K562 (cell line): ENCODE measurements around the gene DNAAF1. TPM values are rescaled to one million over a fixed set of nuclear protein-coding genes. Genes with fewer than 3 reads are reported as not detected.

Source experiments
- ATF2 ChIP-seq: sonication (generic); formaldehyde crosslinking; IDR thresholded peaks from 2 replicates; pipeline ENCODE4 v1.8.1; 2022; ENCODE audit warnings: missing genetic modification reagents
- CHAMP1 ChIP-seq: fragments of 450-650 bp; IDR thresholded peaks from 2 replicates; pipeline ENCODE4 v1.6.1; 2016; ENCODE audit warnings: mild to moderate bottlenecking
- ETS2 ChIP-seq: IDR thresholded peaks from 2 replicates; pipeline ENCODE4 v1.6.1; 2016; ENCODE audit warnings: borderline replicate concordance, missing genetic modification characterization, mild to moderate bottlenecking, moderate library complexity, missing compliant biosample characterization; ENCODE audit not compliant: poor library complexity, severe bottlenecking
- GTF2B ChIP-seq: IDR thresholded peaks from 2 replicates; pipeline ENCODE4 v1.6.1; 2011; ENCODE audit not compliant: insufficient read length; ENCODE audit errors: extremely low read depth
- HNRNPK ChIP-seq: fragments of 200-400 bp; formaldehyde crosslinking; IDR thresholded peaks from one replicate; pipeline ENCODE4 v1.6.1; 2018; ENCODE audit warnings: mild to moderate bottlenecking, low read depth, low read length; ENCODE audit not compliant: poor library complexity, severe bottlenecking
- KDM4B ChIP-seq, 2 experiments: fragments of 450-650 bp in 1 of 2; sonication (generic) in 1 of 2; IDR thresholded peaks; 2 replicates each; pipeline ENCODE4 v1.6.1; 2016 to 2017; ENCODE audit warnings: borderline replicate concordance in 2 of 2, antibody characterized with exemption in 1 of 2, low read depth in 1 of 2, mild to moderate bottlenecking in 1 of 2
- MECOM ChIP-seq: fragments of 250-450 bp; sonication (Bioruptor Pico); IDR thresholded peaks from 2 replicates; pipeline ENCODE4 v1.8.0; 2022; ENCODE audit warnings: inconsistent platforms
- POLR2G ChIP-seq: fragments of 200-400 bp; formaldehyde crosslinking; IDR thresholded peaks from 2 replicates; pipeline ENCODE4 v1.6.1; 2017; ENCODE audit warnings: low read depth, mild to moderate bottlenecking, antibody characterized with exemption, low read length, moderate library complexity
- RBM14 ChIP-seq: fragments of 200-400 bp; formaldehyde crosslinking; IDR thresholded peaks from 2 replicates; pipeline ENCODE4 v1.6.1; 2018; ENCODE audit warnings: low read depth, mild to moderate bottlenecking, low read length, moderate library complexity, borderline replicate concordance; ENCODE audit not compliant: insufficient read depth
- SIN3A ChIP-seq, 2 experiments: fragments of 150-350 bp in 1 of 2; IDR thresholded peaks; 2 replicates each; pipeline ENCODE4 v1.6.1; 2011 to 2016; ENCODE audit warnings: borderline replicate concordance in 2 of 2, low read depth in 2 of 2, low read length in 2 of 2, mild to moderate bottlenecking in 2 of 2, moderate library complexity in 2 of 2; ENCODE audit not compliant: control insufficient read depth in 1 of 2
- SNIP1 ChIP-seq: fragments of 450-650 bp; IDR thresholded peaks from 2 replicates; pipeline ENCODE4 v1.7.1; 2017; ENCODE audit warnings: low read depth, mild to moderate bottlenecking
- TCF15 ChIP-seq: fragments of 250-450 bp; sonication (Bioruptor Pico); IDR thresholded peaks from 2 replicates; pipeline ENCODE4 v1.8.0; 2022; ENCODE audit warnings: moderate library complexity, mild to moderate bottlenecking, inconsistent platforms
- UBTF ChIP-seq, 2 experiments: IDR thresholded peaks; 2 replicates each; pipeline ENCODE4 v1.6.1; 2012; ENCODE audit warnings: improper control_type of control experiment in 2 of 2, low read depth in 2 of 2, low read length in 2 of 2, borderline replicate concordance in 1 of 2
- ZBTB7A ChIP-seq: IDR thresholded peaks from 2 replicates; pipeline ENCODE4 v1.6.1; 2011; ENCODE audit warnings: low read depth, mild to moderate bottlenecking, low read length, moderate library complexity, borderline replicate concordance; ENCODE audit not compliant: control insufficient read depth
- ZNF347 ChIP-seq: fragments of 450-650 bp; formaldehyde crosslinking; IDR thresholded peaks from 2 replicates; pipeline ENCODE4 v1.4.0; 2020; ENCODE audit warnings: low read depth, mild to moderate bottlenecking, moderate library complexity
- ZNF584 ChIP-seq: fragments of 200-800 bp; sonication (Bioruptor generic); IDR thresholded peaks from 2 replicates; pipeline ENCODE4 v1.6.1; 2016; ENCODE audit warnings: low read depth, mild to moderate bottlenecking, missing genetic modification characterization, missing compliant biosample characterization
- ZNF589 ChIP-seq: fragments of 200-800 bp; sonication (Bioruptor generic); IDR thresholded peaks from 2 replicates; pipeline ENCODE4 v1.6.1; 2016; ENCODE audit warnings: low read depth, missing genetic modification characterization, missing compliant biosample characterization
- polyA plus RNA-seq, 8 experiments: library from polyadenylated mRNA; depleted of rRNA in 4 of 8; stranded (reverse) in 5 of 8; unstranded in 3 of 8; fragments of >200 nt; fragmentation: Nextera tagmentation in 2 of 8; fragmentation: Illumina TruSeq in 1 of 8; extraction: Ambion mirVana in 2 of 8; extraction: Trizol in 1 of 8; gene quantifications; 2 replicates each; pipeline versions ENCODE4 v1.2.1 to v1.2.3, GENCODE V29; 2011 to 2014; ENCODE audit warnings: inconsistent platforms in 1 of 8, missing spikeins in 1 of 8
- total RNA-seq, 7 experiments: library from RNA; depleted of rRNA in 6 of 7; stranded (reverse); fragments of >200 nt in 6 of 7; fragmentation: Illumina TruSeq in 2 of 7; extraction: Trizol in 2 of 7; gene quantifications; 2 replicates each; pipeline versions ENCODE4 v1.2.1 to v1.2.3, GENCODE V29; 2011 to 2021; ENCODE audit warnings: low replicate concordance in 1 of 7

The DNAAF1 gene
- total and polyA plus RNA-seq, 9 of the 15 experiments (the other 6 are each of a cell fraction or from before 2014, with no cell fraction given), result 0.01 TPM; not detected in 8

- TF ChIP-seq CHAMP1 (no peak), UBTF (IDR thresholded peaks at IDR 0.05; ENCODE audit: borderline replicate concordance in 1 of 2, low read depth in 2 of 2, low read length in 2 of 2) (no peak), ZBTB7A (no peak), KDM4B (IDR thresholded peaks at IDR 0.05; ENCODE audit: borderline replicate concordance in 2 of 2, low read depth in 1 of 2) (no peak), TCF15 (CRISPR knock-in tag) (no peak), GTF2B (no peak), ZNF589 (no peak), ATF2 (CRISPR knock-in tag) (no peak), HNRNPK (no peak), ZNF584 (CRISPR knock-in tag) (no peak), MECOM (CRISPR knock-in tag) (no peak), ETS2 (tag) (no peak), SNIP1 (no peak), RBM14 (no peak), SIN3A (IDR thresholded peaks at IDR 0.05; ENCODE audit: borderline replicate concordance in 2 of 2, control insufficient read depth in 1 of 2, low read depth in 2 of 2, low read length in 2 of 2) (no peak), POLR2G (no peak), ZNF347 (no peak)
These were observed 30.4 kb downstream of the DNAAF1 start (continued) for GRCh38 chr16:84175350-84176081.
